A549 (cell line): ENCODE results near the gene PSMD5. TPM values are rescaled to one million over a fixed set of nuclear protein-coding genes. Genes with fewer than 3 reads are reported as not detected.
A peak's percentile ranks its signal among the peaks of the same experiment; 100 is the strongest.

Experiments used
- ATAC-seq, 2 experiments: fragments of 200-7000 bp in 1 of 2; fragments of >200 bp in 1 of 2; cut with Nextera tagmentation in 1 of 2; cut with Tn5 transposase in 1 of 2; 3 replicates each; pipeline versions ENCODE4 v1.8.0 to v1.9.1; 2018 to 2020; ENCODE audit warnings: mild to moderate bottlenecking in 1 of 2, moderate library complexity in 1 of 2
- CTCF ChIA-PET: fragments of 300-600 bp; sonication (Branson Sonifier 250); formaldehyde crosslinking; extraction: SDS; loops from one replicate; lab custom pipeline; 2021; ENCODE audit warnings: antibody characterized with exemption, inconsistent platforms; lab: Yijun Ruan, JAX
- POLR2A ChIA-PET: fragments of 350-600 bp; formaldehyde crosslinking; extraction: SDS; loops from one replicate; lab custom pipeline; 2021; ENCODE audit warnings: antibody characterized with exemption, inconsistent platforms; lab: Yijun Ruan, JAX
- DNase-seq, 2 experiments: peaks; one replicate each; pipeline versions ENCODE4 v3.0.0 to v3.0.0-alpha.2; 2011 to 2016; ENCODE audit warnings: low read depth in 1 of 2, low spot score in 1 of 2
- FAIRE-seq: peaks from 2 replicates; lab custom pipeline; 2011; peaks lifted over from hg19 to GRCh38; lab: Jason Lieb, UNC
- H3K27ac ChIP-seq, 2 experiments: fragments of >200 bp; sonication (Bioruptor Twin); formaldehyde crosslinking; 3 replicates each; pipeline ENCODE4 v1.5.1; 2016 to 2017
- H3K4me1 ChIP-seq: fragments of >200 bp; sonication (Bioruptor Twin); formaldehyde crosslinking; 3 replicates; pipeline ENCODE4 v1.6.1; 2016
- H3K4me2 ChIP-seq: fragments of >200 bp; sonication (Bioruptor Twin); formaldehyde crosslinking; 3 replicates; pipeline ENCODE4 v1.6.1; 2016
- H3K4me3 ChIP-seq: fragments of >200 bp; sonication (Bioruptor Twin); formaldehyde crosslinking; 3 replicates; pipeline ENCODE4 v1.5.1; 2016
- H3K9me3 ChIP-seq: fragments of >200 bp; sonication (Bioruptor Twin); formaldehyde crosslinking; 3 replicates; pipeline ENCODE4 v1.6.1; 2016
- BCL3 ChIP-seq: fragments of >200 bp; sonication (Bioruptor Twin); formaldehyde crosslinking; IDR thresholded peaks from 3 replicates; pipeline ENCODE4 v1.6.1; 2016
- BHLHE40 ChIP-seq: IDR thresholded peaks from 2 replicates; pipeline ENCODE4 v1.6.1; 2012; ENCODE audit warnings: low read depth, low read length, inconsistent platforms
- CBX8 ChIP-seq: fragments of 200-600 bp; sonication (generic); IDR thresholded peaks from 2 replicates; pipeline ENCODE4 v1.6.1; 2016
- CHD2 ChIP-seq: fragments of 150-350 bp; IDR thresholded peaks from 2 replicates; pipeline ENCODE4 v1.6.1; 2014; ENCODE audit warnings: low read length; ENCODE audit not compliant: partially characterized antibody
- CHD4 ChIP-seq: fragments of 200-600 bp; sonication (generic); IDR thresholded peaks from 2 replicates; pipeline ENCODE4 v1.6.1; 2016; ENCODE audit warnings: antibody characterized with exemption, mild to moderate bottlenecking, borderline replicate concordance
- E2F6 ChIP-seq: IDR thresholded peaks from 2 replicates; pipeline ENCODE4 v1.6.1; 2012; ENCODE audit warnings: low read depth, borderline replicate concordance
- ESRRA ChIP-seq: fragments of 150-350 bp; IDR thresholded peaks from 2 replicates; pipeline ENCODE4 v1.6.1; 2014; ENCODE audit warnings: mild to moderate bottlenecking, low read length, borderline replicate concordance
- FOSB ChIP-seq: fragments of 250-450 bp; sonication (Bioruptor Pico); IDR thresholded peaks from 2 replicates; pipeline ENCODE4 v1.5.0; 2020; ENCODE audit warnings: mild to moderate bottlenecking, moderate library complexity
- FOXS1 ChIP-seq: fragments of 250-450 bp; sonication (Bioruptor Pico); IDR thresholded peaks from 2 replicates; pipeline ENCODE4 v1.5.0; 2020; ENCODE audit warnings: mild to moderate bottlenecking, moderate library complexity
- HDAC2 ChIP-seq: fragments of 200-600 bp; sonication (generic); IDR thresholded peaks from 2 replicates; pipeline ENCODE4 v1.6.1; 2016
- HES2 ChIP-seq: fragments of >200 bp; sonication (Bioruptor Twin); formaldehyde crosslinking; IDR thresholded peaks from 2 replicates; pipeline ENCODE4 v1.6.1; 2016
- HOXB13 ChIP-seq: fragments of 250-450 bp; sonication (Bioruptor Pico); IDR thresholded peaks from 2 replicates; pipeline ENCODE4 v1.5.0; 2020; ENCODE audit warnings: low read depth, mild to moderate bottlenecking, moderate library complexity
- HOXB5 ChIP-seq: fragments of 250-450 bp; sonication (Bioruptor Pico); IDR thresholded peaks from 2 replicates; pipeline ENCODE4 v1.5.0; 2020; ENCODE audit warnings: mild to moderate bottlenecking, moderate library complexity
- JUN ChIP-seq, 2 experiments: fragments of >200 bp; sonication (Bioruptor Twin); formaldehyde crosslinking; IDR thresholded peaks; 2 replicates in 1 of 2; 3 replicates in 1 of 2; pipeline ENCODE4 v1.6.1; 2016 to 2017
- MAX ChIP-seq: IDR thresholded peaks from 2 replicates; pipeline ENCODE4 v1.6.1; 2012
- PBX3 ChIP-seq: IDR thresholded peaks from 2 replicates; pipeline ENCODE4 v1.6.1; 2012
- POLR2A ChIP-seq: IDR thresholded peaks from 2 replicates; pipeline ENCODE4 v1.6.1; 2012; ENCODE audit warnings: mild to moderate bottlenecking, low read length
- RAD21 ChIP-seq, 2 experiments: fragments of >200 bp in 1 of 2; sonication (Bioruptor Twin) in 1 of 2; formaldehyde crosslinking in 1 of 2; IDR thresholded peaks in 1 of 2; conservative IDR thresholded peaks in 1 of 2; 2 replicates in 1 of 2; 3 replicates in 1 of 2; pipeline ENCODE4 v1.6.1; 2012 to 2018; ENCODE audit warnings: inconsistent platforms in 1 of 2
- SMC3 ChIP-seq: fragments of >200 bp; sonication (Bioruptor Twin); formaldehyde crosslinking; IDR thresholded peaks from 3 replicates; pipeline ENCODE4 v1.6.1; 2018; ENCODE audit warnings: inconsistent platforms
- SREBF2 ChIP-seq: fragments of 450-650 bp; IDR thresholded peaks from 2 replicates; pipeline ENCODE4 v1.6.1; 2014; ENCODE audit warnings: mild to moderate bottlenecking, moderate library complexity
- TFCP2L1 ChIP-seq: fragments of 250-450 bp; sonication (Bioruptor Pico); IDR thresholded peaks from 2 replicates; pipeline ENCODE4 v1.5.0; 2021; ENCODE audit warnings: mild to moderate bottlenecking
- TP53 ChIP-seq: fragments of 250-450 bp; sonication (Bioruptor Pico); IDR thresholded peaks from 2 replicates; pipeline ENCODE4 v1.5.0; 2021; ENCODE audit warnings: mild to moderate bottlenecking, moderate library complexity
- ZC3H11A ChIP-seq: fragments of 450-650 bp; IDR thresholded peaks from 2 replicates; pipeline ENCODE4 v1.6.1; 2014; ENCODE audit warnings: antibody characterized with exemption, mild to moderate bottlenecking
- ZSCAN20 ChIP-seq: fragments of 250-450 bp; sonication (Bioruptor Pico); IDR thresholded peaks from 2 replicates; pipeline ENCODE4 v1.8.0; 2022; ENCODE audit warnings: mild to moderate bottlenecking, moderate library complexity
- WGBS: methylation state at CpG from one replicate; pipeline ENCODE4 v1.1.6; 2017; ENCODE audit errors: missing lambda C conversion rate; 5-methylcytosine and 5-hydroxymethylcytosine counted together
- polyA plus RNA-seq, 4 experiments: library from polyadenylated mRNA; depleted of rRNA in 3 of 4; stranded (reverse); fragments of >200 nt; fragmentation: RNase III in 1 of 4; extraction: RNeasy Plus Mini Kit Qiagen cat#74134 plus additional on column Dnase treatment in 1 of 4; gene quantifications; 2 replicates in 3 of 4; 3 replicates in 1 of 4; pipeline ENCODE4 v1.2.3, GENCODE V29; 2011 to 2017

PSMD5 gene
- polyA plus RNA-seq, 2 of the 4 experiments (the other 2 are of a cell fraction) = 34.6 to 63.7 TPM

- POLR2A ChIA-PET = no interaction called here
- H3K4me2 ChIP-seq = peak overlapping the region; percentile 93
Measured at GRCh38 chr9:120878188-120879130, 35.7 kb upstream of the PSMD5 start.

GRCh38 chr9:120877276-120878034 is 34.7 kb upstream of the PSMD5 start:
- Histone ChIP-seq H3K4me3 (peak overlapping the region; percentile 86), H3K9me3 (no peaks in the 10 kb centered on the region), H3K4me1 (peaks cover 47% of the 10 kb centered on the region), H3K4me2 (peak overlapping the region; percentile 93)
- DNase-seq = peak; percentile 74 to 83
- ATAC-seq = peak; percentile 29 to 35
- FAIRE-seq = no peak
- CTCF ChIA-PET = interaction anchor here (1.7 kb wide), 1 partner anchor 59 kb away, joined by 5 read pairs; no protein-coding TSS in a partner anchor
- TF ChIP-seq CHD2 = no peak
- TF ChIP-seq ZC3H11A = no peak
- no peak for TF ChIP-seq HOXB13 (CRISPR knock-in tag)
- peak; percentile 44; the same call in 2 of the 3 replicates for TF ChIP-seq SMC3
- no peak for TF ChIP-seq HES2
- TF ChIP-seq TP53 (CRISPR knock-in tag) = 0 out of 2 replicates have a peak, but pooled peaks have one; percentile 38
- peak; percentile 70 for TF ChIP-seq POLR2A
- TF ChIP-seq JUN (IDR thresholded peaks at IDR 0.05) = peak; percentile 42 to 76; a peak in 3 of 5 replicates
- TF ChIP-seq BCL3 = 0 out of 3 replicates have a peak, but pooled peaks have one; percentile 46
- TF ChIP-seq MAX = peak; percentile 71
- TF ChIP-seq E2F6 = peak; percentile 70
- TF ChIP-seq, all 56 proteins: peak for 7
- POLR2A ChIA-PET = no interaction called here
- 5% methylated on average over 7 of the region's 63 CpGs for WGBS
- peak overlapping the region; percentile 99 for H3K27ac ChIP-seq

More at GRCh38 chr9:120878188-120879130, 35.7 kb upstream of the PSMD5 start:
- TF ChIP-seq FOXS1 = no peak
- no peak for TF ChIP-seq RAD21 (conservative IDR thresholded peaks at IDR 0.05 in 1 of 2, IDR thresholded peaks at IDR 0.05 in 1 of 2)
- TF ChIP-seq CHD4 = no peak
- peak overlapping the region; percentile 99 for H3K27ac ChIP-seq
- no peak for DNase-seq
- H3K4me1 ChIP-seq = peaks cover 38% of the 10 kb centered on the region
- no peak for ATAC-seq
- no peaks in the 10 kb centered on the region for H3K9me3 ChIP-seq
- no peak for FAIRE-seq
- CTCF ChIA-PET = interaction anchor here (0.6 to 1.7 kb wide), 3 partner anchors 45 to 182 kb away, joined by 3 to 5 read pairs (median 3); no protein-coding TSS in a partner anchor
- WGBS = 86% methylated on average over 8 of the region's 8 CpGs
- H3K4me3 ChIP-seq = peak overlapping the region; percentile 86

- DNase-seq (peak; percentile 64 to 78), FAIRE-seq (no peak), ATAC-seq (peak; percentile 44 to 58)
- Histone ChIP-seq H3K4me2 (peak within 1 kb of the TSS; percentile 93), H3K4me3 (peak within 1 kb of the TSS; percentile 86), H3K9me3 (no peaks in the 10 kb centered on the region), H3K4me1 (peaks cover 47% of the 10 kb centered on the region), H3K27ac (peak within 1 kb of the TSS; percentile 99)
- 2% methylated on average over 19 of the region's 45 CpGs for WGBS
- CTCF ChIA-PET = interaction anchor here (1.7 kb wide), 2 partner anchors 20 to 60 kb away, joined by 3 to 5 read pairs; no protein-coding TSS in a partner anchor
- TF ChIP-seq E2F6 = peak; percentile 42; the same call in 1 of the 2 replicates
- TF ChIP-seq POLR2A = peak; percentile 53
- TF ChIP-seq HOXB5 (CRISPR knock-in tag) = no peak
- no peak for TF ChIP-seq TFCP2L1 (CRISPR knock-in tag)
- TF ChIP-seq SREBF2 = no peak
- no peak for TF ChIP-seq BHLHE40
- no peak for TF ChIP-seq MAX
- no peak for TF ChIP-seq ESRRA
- TF ChIP-seq FOSB (CRISPR knock-in tag) = no peak
- no peak for TF ChIP-seq HDAC2
- TF ChIP-seq ZSCAN20 (CRISPR knock-in tag) = no peak
- TF ChIP-seq PBX3 = 0 out of 2 replicates have a peak, but pooled peaks have one; percentile 16
- no peak for TF ChIP-seq CBX8
- POLR2A ChIA-PET = interaction anchor here (1.2 kb wide), 1 partner anchor 84 kb away, joined by 3 read pairs; the partner anchor contains the start of gene FBXW2
Measured at GRCh38 chr9:120876842-120877240, 34.1 kb upstream of the PSMD5 start, which contains the start of gene PHF19. TSS of gene PHF19 (minus strand) at chr9:120877188. CDS start at chr9:120874741, 2,447 bp downstream.
